Measurements from ENCODE around the gene PRAME.

The PRAME gene

GRCh38 chr22:22553735-22554586, 5.1 kb downstream of the PRAME start:
- Mint-ChIP-seq H3K36me3 (ENCODE audit: insufficient read depth) (peaks cover 2% of the 10 kb centered on the region), H3K4me1 (peaks cover 2% of the 10 kb centered on the region), H3K27ac (ENCODE audit: low read depth) (no peak overlapping the region), H3K4me3 (no peak overlapping the region), H3K9me3 (no peaks in the 10 kb centered on the region), H3K27me3 (no peaks in the 10 kb centered on the region)
- DNase-seq (ENCODE audit: low spot score in 2 of 2) (no peak), ATAC-seq (replicated peaks; ENCODE audit: extremely low read depth, poor library complexity, severe bottlenecking) (no peak)

GRCh38 chr22:22553141-22553540, 5.9 kb downstream of the PRAME start:
- DNase-seq (ENCODE audit: low spot score in 2 of 2): no peak
- ATAC-seq (replicated peaks; ENCODE audit: extremely low read depth, poor library complexity, severe bottlenecking): no peak
- peaks cover 2% of the 10 kb centered on the region for H3K36me3 Mint-ChIP-seq (ENCODE audit: insufficient read depth)

DNA sequence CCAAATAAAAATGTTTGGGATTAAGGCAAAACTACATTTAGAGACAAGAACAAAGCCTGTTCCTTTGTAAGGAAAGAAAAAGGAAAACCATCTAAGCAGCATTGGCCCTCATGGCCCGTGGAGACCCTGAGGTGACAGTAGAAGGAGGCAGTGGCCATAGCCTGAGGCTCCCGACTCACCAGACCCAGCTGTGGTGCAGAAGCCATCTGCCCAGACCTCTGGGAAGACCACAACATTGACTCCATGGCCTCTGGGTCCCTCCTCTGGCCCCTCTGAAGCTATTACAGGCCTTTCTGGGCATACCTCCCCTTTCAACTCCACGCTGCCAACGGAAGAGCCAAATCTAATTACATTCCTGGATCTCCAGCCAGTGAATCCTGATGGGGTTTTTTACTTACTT, 6.4 kb downstream of the PRAME start:
- DNase-seq (ENCODE audit: low spot score in 2 of 2) (no peak), ATAC-seq (replicated peaks; ENCODE audit: extremely low read depth, poor library complexity, severe bottlenecking) (no peak)
- no peaks in the 10 kb centered on the region for H3K9me3 Mint-ChIP-seq
- H3K36me3 Mint-ChIP-seq (ENCODE audit: insufficient read depth): peaks cover 2% of the 10 kb centered on the region
- H3K4me3 Mint-ChIP-seq: no peak overlapping the region
- H3K27ac Mint-ChIP-seq (ENCODE audit: low read depth): no peak overlapping the region
- H3K4me1 Mint-ChIP-seq: no peaks in the 10 kb centered on the region
- H3K27me3 Mint-ChIP-seq: no peaks in the 10 kb centered on the region

More at GRCh38 chr22:22553141-22553540, 5.9 kb downstream of the PRAME start:
- Mint-ChIP-seq H3K4me3 (no peak overlapping the region), H3K4me1 (no peaks in the 10 kb centered on the region), H3K9me3 (no peaks in the 10 kb centered on the region), H3K27ac (ENCODE audit: low read depth) (no peak overlapping the region), H3K27me3 (no peaks in the 10 kb centered on the region)

- no peak overlapping the region for H3K4me3 Mint-ChIP-seq
- no peak overlapping the region for H3K27ac Mint-ChIP-seq (ENCODE audit: low read depth)
- peaks cover 2% of the 10 kb centered on the region for H3K36me3 Mint-ChIP-seq (ENCODE audit: insufficient read depth)
- no peaks in the 10 kb centered on the region for H3K27me3 Mint-ChIP-seq
- DNase-seq (ENCODE audit: low spot score in 2 of 2) (no peak), ATAC-seq (replicated peaks; ENCODE audit: extremely low read depth, poor library complexity, severe bottlenecking) (no peak)
- H3K9me3 Mint-ChIP-seq: no peaks in the 10 kb centered on the region
- H3K4me1 Mint-ChIP-seq: no peaks in the 10 kb centered on the region
Measured at GRCh38 chr22:22550789-22551434, 8.2 kb downstream of the PRAME start.

- no peak for ATAC-seq (replicated peaks; ENCODE audit: extremely low read depth, poor library complexity, severe bottlenecking)
- no peak overlapping the region for H3K27ac Mint-ChIP-seq (ENCODE audit: low read depth)
- peaks cover under 1% of the 10 kb centered on the region for H3K27me3 Mint-ChIP-seq
- peaks cover 2% of the 10 kb centered on the region for H3K36me3 Mint-ChIP-seq (ENCODE audit: insufficient read depth)
- no peak overlapping the region for H3K4me3 Mint-ChIP-seq
- no peaks in the 10 kb centered on the region for H3K9me3 Mint-ChIP-seq
- no peaks in the 10 kb centered on the region for H3K4me1 Mint-ChIP-seq
- no peak for DNase-seq (ENCODE audit: low spot score in 2 of 2)
Measured at GRCh38 chr22:22548910-22549309, 10.2 kb downstream of the PRAME start.

DNA sequence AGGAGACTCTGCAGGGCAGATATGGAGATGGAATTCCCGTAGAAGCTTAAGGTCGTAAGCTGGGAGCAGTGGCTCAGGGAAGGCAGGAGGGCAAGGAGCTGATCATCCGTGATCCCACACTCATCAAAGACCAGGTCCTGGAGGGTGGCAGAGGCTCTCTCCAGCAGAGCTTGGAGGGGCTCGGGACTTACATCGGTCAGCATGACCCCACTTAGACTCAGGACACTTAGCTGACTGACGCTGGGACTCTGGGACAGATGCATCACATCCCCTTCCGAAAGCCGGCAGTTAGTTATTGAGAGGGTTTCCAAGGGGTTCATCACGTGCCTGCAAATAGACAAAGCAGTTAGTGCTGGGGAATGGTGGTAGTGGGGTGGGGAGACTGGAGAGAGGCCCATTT, 10.7 kb downstream of the PRAME start:
- Mint-ChIP-seq H3K27me3 (peaks cover 6% of the 10 kb centered on the region), H3K27ac (ENCODE audit: low read depth) (no peak overlapping the region), H3K4me1 (no peaks in the 10 kb centered on the region), H3K4me3 (no peak overlapping the region), H3K9me3 (no peaks in the 10 kb centered on the region), H3K36me3 (ENCODE audit: insufficient read depth) (peaks cover 2% of the 10 kb centered on the region)
- DNase-seq (ENCODE audit: low spot score in 2 of 2) (no peak), ATAC-seq (replicated peaks; ENCODE audit: extremely low read depth, poor library complexity, severe bottlenecking) (no peak)

- ATAC-seq (replicated peaks; ENCODE audit: extremely low read depth, poor library complexity, severe bottlenecking) (no peak), DNase-seq (ENCODE audit: low spot score in 2 of 2) (no peak)
- Mint-ChIP-seq H3K27me3 (peaks cover 11% of the 10 kb centered on the region), H3K9me3 (no peaks in the 10 kb centered on the region), H3K4me3 (no peak overlapping the region), H3K4me1 (no peaks in the 10 kb centered on the region), H3K27ac (ENCODE audit: low read depth) (no peak overlapping the region), H3K36me3 (ENCODE audit: insufficient read depth) (peaks cover 2% of the 10 kb centered on the region)
Measured at GRCh38 chr22:22547692-22548300, 11.3 kb downstream of the PRAME start.

DNA sequence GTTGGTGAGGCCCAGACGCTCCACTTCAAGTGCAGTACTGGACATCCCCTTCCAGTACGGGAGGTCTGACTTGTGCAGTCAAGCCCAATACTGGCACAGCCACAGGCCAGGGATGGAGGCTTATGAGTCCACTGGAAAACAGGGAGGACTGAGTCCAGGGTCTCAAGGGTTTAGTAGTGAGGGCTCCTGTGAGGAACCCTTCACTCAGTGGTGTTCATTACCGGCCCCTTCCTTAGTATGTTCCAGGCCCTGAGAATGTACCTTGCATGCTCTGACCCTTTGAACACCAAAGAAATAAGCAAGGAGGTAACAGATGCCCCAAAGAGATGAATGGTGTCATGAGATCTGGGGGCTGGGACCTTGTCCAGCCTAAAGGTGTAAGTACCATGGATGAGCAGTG, 11.8 kb downstream of the PRAME start:
- Mint-ChIP-seq H3K9me3 (no peaks in the 10 kb centered on the region), H3K4me1 (no peaks in the 10 kb centered on the region), H3K36me3 (ENCODE audit: insufficient read depth) (no peaks in the 10 kb centered on the region), H3K27ac (ENCODE audit: low read depth) (no peak overlapping the region), H3K27me3 (peaks cover 17% of the 10 kb centered on the region), H3K4me3 (no peak overlapping the region)
- DNase-seq (ENCODE audit: low spot score in 2 of 2): no peak
- ATAC-seq (replicated peaks; ENCODE audit: extremely low read depth, poor library complexity, severe bottlenecking): no peak

DNA sequence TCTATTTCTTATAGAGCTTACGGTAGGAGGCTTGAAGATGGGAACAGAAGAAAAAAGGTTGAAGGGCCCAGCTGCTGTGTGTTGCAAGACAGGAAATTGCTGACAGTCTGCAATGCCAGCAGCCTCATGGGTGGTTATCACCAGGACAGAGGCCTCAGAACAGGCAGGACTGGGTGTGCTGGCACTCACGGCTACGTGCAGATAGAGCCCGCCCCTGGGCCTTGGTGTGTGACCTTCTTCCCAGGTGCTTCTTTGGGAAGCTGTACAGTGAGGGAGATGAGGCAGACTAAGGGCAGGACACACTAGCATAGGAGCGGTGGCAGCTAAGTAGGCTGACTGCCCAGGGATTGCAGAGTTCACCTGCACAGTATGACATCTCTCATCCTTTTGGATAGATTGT, 12.6 kb downstream of the PRAME start:
- Mint-ChIP-seq H3K27ac (ENCODE audit: low read depth) (no peak overlapping the region), H3K4me3 (no peak overlapping the region), H3K4me1 (no peaks in the 10 kb centered on the region), H3K36me3 (ENCODE audit: insufficient read depth) (no peaks in the 10 kb centered on the region), H3K9me3 (no peaks in the 10 kb centered on the region), H3K27me3 (peaks cover 24% of the 10 kb centered on the region)
- no peak for ATAC-seq (replicated peaks; ENCODE audit: extremely low read depth, poor library complexity, severe bottlenecking)
- no peak for DNase-seq (ENCODE audit: low spot score in 2 of 2)

- H3K27ac Mint-ChIP-seq (ENCODE audit: low read depth): no peak overlapping the region
- DNase-seq (ENCODE audit: low spot score in 2 of 2): no peak
Measured at GRCh38 chr22:22545084-22545483, 14.0 kb downstream of the PRAME start.

GRCh38 chr22:22538226-22538989, 20.7 kb downstream of the PRAME start:
- H3K4me3 Mint-ChIP-seq: no peak overlapping the region
- H3K9me3 Mint-ChIP-seq: no peaks in the 10 kb centered on the region
- no peaks in the 10 kb centered on the region for H3K36me3 Mint-ChIP-seq (ENCODE audit: insufficient read depth)
- H3K27me3 Mint-ChIP-seq: peaks cover 50% of the 10 kb centered on the region
- ATAC-seq (replicated peaks; ENCODE audit: extremely low read depth, poor library complexity, severe bottlenecking) (no peak), DNase-seq (ENCODE audit: low spot score in 2 of 2) (no peak)
- no peaks in the 10 kb centered on the region for H3K4me1 Mint-ChIP-seq
- no peak overlapping the region for H3K27ac Mint-ChIP-seq (ENCODE audit: low read depth)

More at GRCh38 chr22:22545084-22545483, 14.0 kb downstream of the PRAME start:
- Mint-ChIP-seq H3K4me3 (no peak overlapping the region), H3K27me3 (peaks cover 30% of the 10 kb centered on the region), H3K4me1 (no peaks in the 10 kb centered on the region), H3K36me3 (ENCODE audit: insufficient read depth) (no peaks in the 10 kb centered on the region), H3K9me3 (no peaks in the 10 kb centered on the region)
- ATAC-seq (replicated peaks; ENCODE audit: extremely low read depth, poor library complexity, severe bottlenecking): no peak

DNA sequence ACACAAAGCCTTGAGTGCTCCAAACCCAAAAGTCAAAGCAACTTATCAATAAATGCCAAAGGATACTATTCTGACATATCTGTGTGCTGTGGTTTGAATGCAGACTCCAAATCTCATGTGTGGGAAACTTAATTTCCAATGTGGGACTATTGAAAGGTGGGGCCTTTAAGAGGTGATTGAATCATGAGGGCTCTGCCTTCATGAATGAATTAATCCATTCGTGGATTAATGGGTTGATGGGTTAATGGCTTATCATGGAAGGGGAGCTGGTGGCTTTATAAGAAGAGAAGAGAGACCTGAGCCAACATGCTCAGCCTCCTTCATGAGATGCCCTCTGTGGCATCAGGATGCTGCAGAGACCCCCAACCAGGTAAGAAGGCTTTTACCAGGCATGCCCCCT, 22.1 kb downstream of the PRAME start:
- Mint-ChIP-seq H3K4me3 (no peak overlapping the region), H3K9me3 (no peaks in the 10 kb centered on the region), H3K27me3 (peaks cover 35% of the 10 kb centered on the region), H3K36me3 (ENCODE audit: insufficient read depth) (no peaks in the 10 kb centered on the region), H3K27ac (ENCODE audit: low read depth) (no peak overlapping the region), H3K4me1 (no peaks in the 10 kb centered on the region)
- no peak for DNase-seq (ENCODE audit: low spot score in 2 of 2)
- ATAC-seq (replicated peaks; ENCODE audit: extremely low read depth, poor library complexity, severe bottlenecking): no peak

Measured in central memory CD8-positive, alpha-beta T cell (primary cell).